Measurements from ENCODE around the gene RHOG.

GRCh38 chr11:3855808-3856491 is 15.2 kb upstream of the RHOG start:
- no peak for TF ChIP-seq EZH2 (IDR thresholded peaks at IDR 0.05; ENCODE audit: borderline replicate concordance, low read length)
- no peak for TF ChIP-seq CTCF (conservative IDR thresholded peaks at IDR 0.05 in 1 of 2, IDR thresholded peaks at IDR 0.05 in 1 of 2; ENCODE audit: extremely low read depth in 1 of 2, insufficient read depth in 1 of 2, low read depth in 1 of 2, low read length in 2 of 2)
